ENCODE results near the gene TRAPPC2B. TPM values are rescaled to one million over a fixed set of nuclear protein-coding genes. Genes with fewer than 3 reads are reported as not detected.

TRAPPC2B gene
- total RNA-seq, 1 experiment from 2014 or later: 3.9 TPM

- RAD21 ChIA-PET (ENCODE audit: low non-redundant PET in 1 of 2, low total read pairs in 2 of 2, uncharacterized antibody in 2 of 2, unreplicated experiment in 2 of 2): interaction anchor here in 1 of 2 experiments (0.8 kb wide), 1 partner anchor 17 kb away, joined by 7 read pairs; the partner anchor contains the start of gene ZNF548
- Histone ChIP-seq H3K9ac (ENCODE audit: low read length) (no peak overlapping the region), H3K27ac (ENCODE audit: low read depth, low read length) (no peak overlapping the region), H3K9me3 (ENCODE audit: control insufficient read depth in 1 of 2, insufficient read depth in 1 of 2, low read depth in 1 of 2, low read length in 2 of 2) (peaks cover 7 to 8% of the 10 kb centered on the region in 2 experiments; a peak in 2 of 4 replicates), H3K36me3 (ENCODE audit: control insufficient read depth in 1 of 2, insufficient read depth in 2 of 2, low read length in 2 of 2) (no peaks in the 10 kb centered on the region), H3K79me2 (ENCODE audit: insufficient read depth, low read length) (peaks cover 5% of the 10 kb centered on the region; the same call in 1 of the 2 replicates), H4K20me1 (ENCODE audit: insufficient read depth) (no peaks in the 10 kb centered on the region), H3K4me2 (ENCODE audit: low read length) (no peak overlapping the region), H3K4me1 (ENCODE audit: control insufficient read depth in 1 of 2, insufficient read depth in 2 of 2, low read length in 2 of 2) (peaks cover 0 to 5% of the 10 kb centered on the region in 2 experiments; a peak in 1 of 4 replicates), H3K4me3 (replicated peaks in 1 of 2; ENCODE audit: low read depth in 1 of 2, low read length in 2 of 2) (no peak overlapping the region), H3K9me2 (ENCODE audit: insufficient read depth) (no peaks in the 10 kb centered on the region), H3K27me3 (ENCODE audit: insufficient read depth, low read length) (no peaks in the 10 kb centered on the region), H2AFZ (ENCODE audit: low read depth, low read length, poor library complexity, severe bottlenecking) (no peak overlapping the region)
- CTCF ChIA-PET: no interaction called here
- DNase-seq (ENCODE audit: low read depth, low spot score) (peak; percentile 32), ATAC-seq (peak; percentile 61)
- no peak for TF ChIP-seq ZNF274 (IDR thresholded peaks at IDR 0.05; ENCODE audit: low read depth, low read length)
- TF ChIP-seq, protein P1, sequence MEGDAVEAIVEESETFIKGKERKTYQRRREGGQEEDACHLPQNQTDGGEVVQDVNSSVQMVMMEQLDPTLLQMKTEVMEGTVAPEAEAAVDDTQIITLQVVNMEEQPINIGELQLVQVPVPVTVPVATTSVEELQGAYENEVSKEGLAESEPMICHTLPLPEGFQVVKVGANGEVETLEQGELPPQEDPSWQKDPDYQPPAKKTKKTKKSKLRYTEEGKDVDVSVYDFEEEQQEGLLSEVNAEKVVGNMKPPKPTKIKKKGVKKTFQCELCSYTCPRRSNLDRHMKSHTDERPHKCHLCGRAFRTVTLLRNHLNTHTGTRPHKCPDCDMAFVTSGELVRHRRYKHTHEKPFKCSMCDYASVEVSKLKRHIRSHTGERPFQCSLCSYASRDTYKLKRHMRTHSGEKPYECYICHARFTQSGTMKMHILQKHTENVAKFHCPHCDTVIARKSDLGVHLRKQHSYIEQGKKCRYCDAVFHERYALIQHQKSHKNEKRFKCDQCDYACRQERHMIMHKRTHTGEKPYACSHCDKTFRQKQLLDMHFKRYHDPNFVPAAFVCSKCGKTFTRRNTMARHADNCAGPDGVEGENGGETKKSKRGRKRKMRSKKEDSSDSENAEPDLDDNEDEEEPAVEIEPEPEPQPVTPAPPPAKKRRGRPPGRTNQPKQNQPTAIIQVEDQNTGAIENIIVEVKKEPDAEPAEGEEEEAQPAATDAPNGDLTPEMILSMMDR (IDR thresholded peaks at IDR 0.05 in 2 of 3, conservative IDR thresholded peaks at IDR 0.05 in 1 of 3; ENCODE audit: borderline replicate concordance in 1 of 3, insufficient read depth in 1 of 3, low read depth in 2 of 3, low read length in 2 of 3): peak; percentile 31 to 81 (median 74); a peak in 5 of 6 replicates
- peak; percentile 71 for TF ChIP-seq RAD21 (IDR thresholded peaks at IDR 0.05; ENCODE audit: low read depth)
- BruUV-seq (replicated peaks): no TSS peak
- POLR2A ChIA-PET: no interaction called here
- intact Hi-C loops (cut with micrococcal nuclease): loop anchor here (10.0 kb wide), 1 partner anchor 498 kb away; no protein-coding TSS in a partner anchor
Measured at GRCh38 chr19:57406516-57407123, 43.3 kb downstream of the TRAPPC2B start.

Measured in HCT116 (cell line).